K562 treated with DMSO at 1 percent for 48 hours (cell line): Measurements from ENCODE around the gene SRGAP2C. TPM values are rescaled to one million over a fixed set of nuclear protein-coding genes. Genes with fewer than 3 reads are reported as not detected.

Experiments
- total RNA-seq: library from RNA; unstranded; fragments of 300-600 nt; gene quantifications from 2 replicates; pipeline ENCODE4 v1.2.3, GENCODE V29; 2022; ENCODE audit warnings: low replicate concordance; ENCODE audit errors: extremely low read depth

SRGAP2C gene
- not detected in 2 replicates for total RNA-seq

DNA sequence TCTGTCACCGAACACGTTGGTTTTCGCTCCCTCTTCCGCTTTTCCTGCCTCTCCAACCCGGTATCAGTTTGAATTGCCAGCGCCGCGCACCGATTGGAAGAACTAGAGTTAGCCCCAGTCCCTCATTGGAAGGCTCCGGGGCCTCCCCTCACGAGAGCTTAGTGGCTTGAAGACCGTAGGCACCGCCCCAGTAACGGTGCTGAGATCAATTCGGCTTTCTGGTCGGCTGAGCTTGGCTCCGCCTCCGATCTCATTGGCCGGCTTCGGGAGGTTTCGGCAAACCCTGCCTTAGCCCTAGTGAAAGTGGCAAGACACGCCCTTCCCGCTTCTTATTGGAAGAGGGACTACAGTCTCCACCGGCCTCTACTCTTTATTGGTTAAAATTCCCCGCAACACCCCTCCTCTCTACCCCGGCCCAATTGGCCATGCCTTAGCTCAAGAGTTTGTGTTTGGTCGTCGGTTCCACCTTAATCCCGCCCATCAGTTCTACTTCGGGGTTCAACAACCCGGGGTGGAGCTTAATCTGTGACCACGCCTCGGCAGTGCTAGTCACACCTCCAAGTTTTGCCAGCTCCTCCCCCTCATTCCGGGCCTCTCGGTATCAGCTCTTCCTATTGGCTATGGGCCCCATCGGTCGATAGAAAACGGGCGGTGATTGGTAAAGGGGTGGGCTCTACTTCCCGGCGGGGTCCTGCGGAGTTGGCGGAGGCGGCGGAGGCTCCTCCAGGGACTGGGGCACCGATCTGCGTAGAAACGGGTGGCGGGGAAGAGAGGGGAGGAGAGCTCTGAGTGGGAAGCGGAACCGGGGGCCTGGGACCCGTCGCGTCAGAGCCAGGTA, at the start of gene SRGAP2C, which contains the start of gene FAM72B:
Gene SRGAP2C (plus strand): TSS at position 686 of the 838 bp plus-strand sequence. CDS start 2,472 bp downstream, outside the sequence.
Gene FAM72B (minus strand): TSS at position 51 of the 838 bp plus-strand sequence. CDS start 851 bp downstream, outside the sequence.

Other genes starting within 250 kb of the SRGAP2C start
- not detected in 2 replicates for gene FAM72B, start 635 bp upstream of the SRGAP2C start, total RNA-seq